Effector CD8-positive, alpha-beta T cell (primary cell): ENCODE results near the gene SNAPC2.

Experiments
- DNase-seq: peaks from one replicate; lab custom pipeline; 2025; lab: John Stamatoyannopoulos, UW
- total RNA-seq, 4 experiments: gene quantifications; one replicate each; lab custom pipeline; 2026; lab: John Stamatoyannopoulos, UW

The SNAPC2 gene
- total RNA-seq: 12.1 to 17.5 (median 13.8) reads per million in 4 experiments

DNA sequence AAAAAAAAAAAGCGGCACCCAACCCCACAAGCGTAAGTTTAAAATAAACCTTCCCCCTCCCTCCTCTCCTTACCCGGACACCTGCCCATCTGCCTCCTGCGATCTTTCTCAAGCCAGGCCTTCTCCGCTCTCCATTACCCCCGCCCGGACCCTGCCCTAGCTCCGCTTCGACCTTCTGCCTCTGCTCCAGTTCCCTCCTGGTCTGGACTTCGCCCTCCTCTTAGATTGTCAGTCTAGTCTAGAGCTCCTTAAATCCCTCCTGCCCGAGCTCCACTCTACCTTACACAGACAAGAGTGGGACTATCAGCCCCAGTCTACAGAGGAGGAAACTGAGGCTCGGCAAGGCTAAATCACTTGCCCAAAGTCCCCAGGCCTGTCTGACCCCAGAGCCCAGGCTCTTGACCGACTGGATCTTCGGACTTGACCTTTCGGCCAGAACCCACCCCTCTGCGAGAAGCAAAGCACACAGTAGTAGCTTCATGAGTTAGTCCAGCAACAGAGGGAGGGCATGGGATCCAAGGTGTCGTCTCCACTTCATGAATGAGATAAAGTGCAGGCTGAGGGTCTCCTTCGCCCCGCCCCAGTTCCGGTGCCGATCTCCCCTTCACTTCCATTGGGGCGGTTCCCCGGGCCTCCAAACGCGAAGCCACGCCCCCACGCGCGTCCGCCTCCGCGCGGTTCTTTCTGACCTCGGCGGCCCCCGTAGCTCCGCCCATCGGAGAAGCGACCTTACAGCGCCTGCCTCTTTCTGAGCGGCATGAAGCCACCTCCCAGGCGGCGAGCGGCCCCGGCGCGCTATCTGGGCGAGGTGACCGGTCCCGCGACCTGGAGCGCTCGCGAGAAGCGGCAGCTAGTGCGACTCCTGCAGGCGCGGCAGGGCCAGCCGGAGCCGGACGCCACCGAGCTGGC, at the start of gene SNAPC2:
Gene SNAPC2 (plus strand): TSS at position 729 of the 909 bp plus-strand sequence. CDS start 29 bp downstream, at position 758.
- DNase-seq: peak; percentile 92

DNA sequence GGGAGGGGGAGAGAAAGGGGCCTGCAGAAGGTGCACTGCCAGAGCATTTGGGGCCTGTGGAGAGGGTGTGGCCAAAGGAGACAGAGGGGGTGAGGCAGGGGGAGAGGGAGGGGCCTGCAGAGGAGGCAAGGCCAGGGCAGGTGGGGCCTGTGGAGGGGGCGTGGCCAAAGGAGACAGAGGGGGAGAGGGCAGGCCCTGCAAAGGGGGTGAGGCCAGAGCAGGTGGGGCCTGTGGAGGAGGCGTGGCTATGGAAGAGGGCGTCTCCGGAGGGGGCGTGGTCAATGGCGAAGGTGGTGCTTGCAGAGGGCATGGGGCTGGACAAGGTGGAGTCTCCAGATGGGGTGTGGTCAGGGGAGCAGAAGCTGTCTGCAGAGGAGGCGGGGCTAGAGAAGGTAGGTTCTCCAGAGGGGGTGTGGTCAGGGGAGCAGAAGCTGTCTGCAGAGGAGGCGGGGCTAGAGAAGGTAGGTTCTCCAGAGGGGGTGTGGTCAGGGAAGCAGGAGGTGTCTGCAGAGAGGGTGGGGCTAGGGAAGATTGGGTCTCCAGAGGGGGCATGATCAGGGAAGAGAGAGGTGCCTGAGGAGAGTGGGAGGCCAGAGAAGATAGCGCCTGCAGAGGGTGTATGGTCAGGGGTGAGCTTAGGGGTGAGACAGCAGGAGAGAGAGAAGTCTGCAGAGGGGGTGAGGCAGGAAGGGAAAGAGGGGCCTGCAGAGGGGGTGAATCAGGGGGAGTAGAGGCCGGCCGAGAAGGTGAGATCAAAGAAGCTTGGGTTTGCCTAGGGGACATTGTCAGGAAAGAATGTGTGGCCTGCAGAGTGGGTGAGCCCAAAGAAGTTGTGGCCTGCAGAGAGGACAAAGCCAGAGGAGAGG, 49.3 kb upstream of the SNAPC2 start:
- peak; percentile 52 for DNase-seq

DNA sequence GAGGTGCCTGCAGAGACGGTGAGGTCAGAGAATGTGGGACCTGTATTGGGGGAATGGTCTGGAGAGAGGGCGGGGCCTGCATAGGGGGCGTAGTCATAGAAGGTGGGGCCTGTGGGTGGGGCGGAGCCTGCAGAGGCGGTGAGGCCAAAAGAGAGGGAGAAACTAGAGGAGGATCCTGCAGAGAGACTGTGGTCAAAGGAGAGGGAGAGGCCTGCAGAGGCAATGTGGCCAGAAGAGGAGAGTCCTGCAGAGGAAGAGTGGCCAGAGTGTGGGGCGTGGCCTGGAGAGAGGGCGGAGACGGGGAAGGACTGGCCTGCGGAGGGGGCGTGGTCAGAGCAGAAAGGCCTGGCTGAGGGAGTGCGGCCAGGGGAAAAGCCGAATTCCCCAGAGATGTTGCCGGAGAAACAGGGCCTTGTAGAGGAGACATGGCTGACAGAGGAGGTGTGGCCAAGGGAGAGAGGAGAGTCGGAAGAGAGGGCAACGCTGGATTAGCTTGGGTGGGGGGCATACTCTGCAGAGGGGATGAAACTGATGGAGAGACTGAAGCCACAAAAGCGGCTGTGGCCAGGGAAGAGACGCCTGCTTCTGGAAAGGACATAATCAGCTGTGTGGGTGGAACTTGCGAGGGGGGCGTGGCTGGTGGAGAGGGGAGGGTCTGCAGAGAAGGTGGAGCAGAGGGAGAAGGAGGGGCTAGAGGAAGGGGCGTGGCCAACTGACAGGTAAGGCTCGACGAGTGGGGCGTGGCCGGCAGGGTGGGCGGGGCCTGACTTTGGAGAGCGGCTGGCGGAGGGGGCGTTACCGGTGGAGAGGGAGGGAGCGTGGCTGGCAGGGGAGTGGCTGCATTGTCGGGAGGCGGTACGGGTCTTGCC, 48.5 kb upstream of the SNAPC2 start:
- DNase-seq: peak; percentile 89

DNA sequence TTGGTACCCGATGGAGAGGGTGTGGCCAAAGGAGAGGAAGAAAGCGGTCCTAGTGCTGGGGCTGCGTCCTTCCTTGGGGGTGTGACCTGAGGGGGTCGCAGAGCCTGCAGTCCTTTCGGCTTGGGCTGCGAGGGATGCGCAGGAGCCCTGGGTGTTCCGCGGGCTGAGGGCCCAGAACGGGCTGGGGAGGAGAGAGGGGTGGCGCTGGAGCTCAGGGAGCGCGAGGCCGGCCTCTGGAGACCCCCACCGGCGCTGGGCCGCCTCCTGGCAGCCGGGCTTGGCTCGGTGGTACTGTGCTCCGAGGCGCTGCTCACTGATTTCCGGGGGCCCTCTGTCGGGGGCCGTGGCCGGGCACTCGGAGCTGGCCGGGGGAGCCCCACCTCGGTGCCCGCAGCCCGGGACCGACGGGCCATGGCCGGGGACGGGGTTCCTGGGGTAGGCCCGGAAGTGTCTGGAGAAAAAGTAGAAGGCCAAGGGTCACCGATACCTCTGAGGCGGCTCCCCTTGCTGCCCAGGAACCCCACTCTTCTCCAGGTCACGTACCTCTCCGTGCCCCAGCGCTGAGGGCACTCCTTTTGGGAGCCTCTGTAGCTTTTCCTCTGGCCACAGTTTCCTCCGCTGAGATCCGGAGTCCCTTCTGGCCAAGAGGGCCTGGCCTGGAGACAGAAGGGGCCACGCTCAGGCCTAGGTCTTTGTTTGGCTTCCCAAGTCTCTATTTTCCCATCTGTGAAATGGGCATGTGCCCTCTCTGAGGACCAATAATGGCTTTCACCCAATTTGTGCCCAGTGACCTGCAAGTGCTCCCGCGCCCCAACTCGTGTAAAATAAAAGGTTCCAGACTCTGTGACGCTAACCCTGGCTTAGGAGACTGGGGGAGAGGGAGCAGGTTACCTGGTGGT, 47.6 kb upstream of the SNAPC2 start:
- DNase-seq: no peak

DNA sequence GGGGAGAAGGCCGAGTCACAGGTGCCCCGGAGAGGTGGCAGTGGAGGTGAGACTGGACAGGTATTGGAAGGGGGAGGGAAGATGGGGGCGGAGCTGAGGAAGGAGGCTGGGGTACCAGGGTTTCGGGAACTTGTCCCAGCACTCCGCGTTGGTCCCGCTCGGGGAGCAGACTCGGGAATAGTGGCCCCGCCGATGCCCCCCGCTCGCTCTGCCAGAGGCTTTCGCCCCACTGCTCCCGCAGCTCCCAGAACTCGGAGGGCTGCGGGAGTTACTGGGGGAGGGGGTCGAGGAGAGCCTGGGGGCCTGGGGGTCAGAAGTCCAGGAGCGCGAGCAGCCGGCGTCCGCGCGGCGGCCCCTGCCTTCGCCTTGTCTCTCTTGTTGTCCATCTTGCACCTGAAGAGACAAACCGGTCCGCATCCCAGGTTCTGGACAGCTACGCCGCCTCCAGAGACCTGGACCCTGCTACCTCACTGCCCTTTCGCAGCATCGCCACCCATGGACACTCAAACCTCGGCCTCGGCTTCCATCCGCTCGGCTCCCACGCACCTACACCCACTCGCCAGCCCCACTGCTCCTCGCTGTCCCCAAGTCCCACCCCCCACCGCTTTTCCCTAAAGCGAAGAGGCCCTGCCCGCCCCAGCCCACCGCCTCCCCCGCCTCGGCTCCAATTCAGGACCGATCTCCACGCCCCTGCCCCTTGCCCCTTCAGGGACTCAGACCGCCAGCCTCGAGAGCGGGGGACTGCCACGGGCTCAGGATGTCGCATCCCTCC, 46.6 kb upstream of the SNAPC2 start:
- no peak for DNase-seq

DNA sequence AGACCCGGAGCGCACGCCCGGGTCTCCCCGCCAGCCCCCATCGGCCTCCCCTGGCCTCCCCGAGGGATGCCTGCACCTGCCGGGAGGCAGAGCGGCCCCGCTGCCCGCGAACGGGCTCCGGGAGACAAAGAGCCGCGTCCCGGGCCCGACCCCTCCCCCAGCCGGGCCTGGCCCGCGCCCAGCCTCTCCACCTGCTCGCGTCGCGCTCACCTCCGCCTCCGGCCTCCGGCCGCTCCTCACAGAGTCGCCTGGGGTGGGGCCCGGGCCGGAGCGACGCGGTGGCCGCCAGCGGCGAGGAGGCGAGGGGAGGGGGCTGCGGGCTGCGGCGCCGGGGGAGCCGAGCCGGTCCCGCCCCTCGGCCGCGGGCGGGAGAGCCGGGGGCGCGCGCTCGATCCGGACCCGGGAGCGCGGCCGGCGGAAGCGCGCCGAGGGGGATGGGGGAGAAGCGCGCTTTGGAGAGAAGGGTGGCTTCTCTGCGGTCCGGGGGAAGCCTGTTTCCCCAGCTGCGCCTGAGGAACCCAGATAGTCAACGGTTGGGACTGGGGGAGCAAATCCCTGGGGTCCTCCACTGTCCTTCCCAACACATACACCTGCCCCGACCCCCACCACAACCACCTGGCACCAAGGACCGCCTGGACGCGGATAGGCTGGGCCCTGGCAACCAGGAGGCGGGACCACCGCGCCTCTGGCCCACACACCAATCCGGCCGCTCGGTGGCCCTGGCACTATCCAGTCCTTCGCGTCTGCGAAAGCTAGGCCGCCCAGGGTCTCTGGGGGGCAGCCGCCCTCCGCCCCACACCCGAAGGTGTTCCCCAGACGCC, 45.9 kb upstream of the SNAPC2 start, which contains the start of gene PRR36:
Gene PRR36 (minus strand): TSS at position 315 of the 821 bp plus-strand sequence. CDS start 701 bp downstream, outside the sequence.
- DNase-seq: no peak

GRCh38 chr19:7874897-7875273, 45.3 kb upstream of the SNAPC2 start:
- no peak for DNase-seq

- no peak for DNase-seq
Measured at GRCh38 chr19:7877249-7877836, 42.8 kb upstream of the SNAPC2 start.

- DNase-seq: no peak
Measured at GRCh38 chr19:7879111-7879807, 40.9 kb upstream of the SNAPC2 start.

GRCh38 chr19:7879836-7880235, 40.3 kb upstream of the SNAPC2 start:
- no peak for DNase-seq

DNA sequence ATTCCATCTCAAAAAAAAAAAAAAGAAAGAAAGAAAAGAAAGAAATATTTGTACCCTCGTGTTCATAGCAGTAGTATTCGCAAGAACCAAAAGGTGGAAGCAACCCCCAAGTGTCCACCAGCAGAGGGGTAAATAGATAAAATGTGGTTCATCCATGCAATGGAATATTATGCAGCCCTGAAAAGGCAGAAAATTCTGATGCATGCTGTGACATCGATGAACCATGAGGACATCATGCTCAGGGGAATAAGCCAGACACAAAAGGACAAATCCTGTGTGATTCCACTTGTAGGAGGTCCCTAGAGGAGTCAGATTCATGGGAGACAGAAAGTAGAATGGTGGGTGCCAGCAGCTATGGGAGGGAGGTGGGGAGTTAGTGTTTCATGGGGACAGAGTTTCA, 38.2 kb upstream of the SNAPC2 start:
- no peak for DNase-seq

DNA sequence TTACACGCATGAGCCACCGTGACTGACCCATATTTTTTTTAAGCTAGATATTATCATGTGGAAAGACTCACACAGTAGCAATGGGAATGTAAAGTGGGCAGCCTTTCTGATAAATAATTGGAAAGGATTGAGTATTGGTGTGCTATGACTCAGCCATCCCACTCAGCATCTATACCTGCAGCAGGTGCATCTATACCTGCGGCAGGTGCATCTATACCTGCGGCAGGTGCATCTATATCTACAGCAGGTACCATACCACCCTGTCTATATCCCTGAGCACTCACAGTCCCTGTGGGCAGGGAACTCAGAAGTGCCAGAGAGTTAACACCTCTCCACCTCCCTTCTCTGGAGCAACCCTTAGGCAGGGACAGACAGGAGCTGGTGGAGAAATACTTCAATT, 37.0 kb upstream of the SNAPC2 start:
- no peak for DNase-seq

GRCh38 chr19:7883796-7884570, 36.2 kb upstream of the SNAPC2 start:
- no peak for DNase-seq

DNA sequence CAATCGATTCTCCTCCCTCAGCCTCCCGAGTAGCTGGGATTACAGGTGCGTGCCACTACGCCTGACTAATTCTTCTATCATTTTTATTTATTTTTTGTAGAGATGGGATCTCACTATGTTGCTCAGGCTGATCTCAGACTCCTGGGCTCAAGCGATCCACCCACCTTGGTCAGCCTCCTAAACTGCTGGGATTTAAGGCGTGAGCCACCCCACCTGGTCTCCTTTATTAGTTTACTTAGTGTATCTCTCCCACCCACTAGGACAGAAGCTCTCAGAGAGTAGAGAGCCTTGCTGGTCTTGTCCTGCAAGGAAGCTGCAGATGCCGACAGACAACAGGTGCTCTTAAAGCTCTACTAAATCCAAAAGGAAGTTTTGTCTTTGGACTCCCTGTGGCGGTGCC, 34.3 kb upstream of the SNAPC2 start:
- no peak for DNase-seq

GRCh38 chr19:7887408-7888144, 32.6 kb upstream of the SNAPC2 start:
- DNase-seq: no peak

- DNase-seq: no peak
Measured at GRCh38 chr19:7888145-7888825, 31.9 kb upstream of the SNAPC2 start, which contains the start of gene LRRC8E. TSS of gene LRRC8E (plus strand) at chr19:7888510. CDS start at chr19:7895604, 7,094 bp downstream.
